WTC11 (cell line): ENCODE measurements around the gene GNGT2. TPM values are rescaled to one million over a fixed set of nuclear protein-coding genes. Genes with fewer than 3 reads are reported as not detected.

Experiments
- ATAC-seq: fragments of 200-7000 bp; cut with Tn5 transposase; 2 replicates; pipeline ENCODE4 v1.10.0; 2021; ENCODE audit warnings: mild to moderate bottlenecking, moderate library complexity
- CTCF ChIA-PET: fragments of 300-600 bp; sonication (Branson Sonifier 250); formaldehyde crosslinking; loops from one replicate; lab custom pipeline; 2021; ENCODE audit warnings: antibody characterized with exemption; lab: Charles Lee
- POLR2A ChIA-PET: fragments of 350-600 bp; sonication (Branson Sonifier 250); formaldehyde crosslinking; loops from one replicate; lab custom pipeline; 2021; ENCODE audit warnings: antibody characterized with exemption; lab: Charles Lee
- DNase-seq: peaks from one replicate; pipeline ENCODE4 v3.0.0; 2021; ENCODE audit warnings: low spot score
- H3K27ac Mint-ChIP-seq: 2 replicates; pipeline ENCODE4 v1.8.0; 2021; ENCODE audit warnings: mixed read lengths
- H3K27me3 Mint-ChIP-seq: 2 replicates; pipeline ENCODE4 v1.8.0; 2021; ENCODE audit warnings: low read depth, mild to moderate bottlenecking, moderate library complexity, mixed read lengths
- H3K36me3 Mint-ChIP-seq: 2 replicates; pipeline ENCODE4 v1.8.0; 2021; ENCODE audit warnings: mixed read lengths
- H3K4me1 Mint-ChIP-seq: 2 replicates; pipeline ENCODE4 v1.8.0; 2022; ENCODE audit warnings: mixed read lengths
- H3K4me3 Mint-ChIP-seq: 2 replicates; pipeline ENCODE4 v1.8.0; 2021; ENCODE audit warnings: mild to moderate bottlenecking, moderate library complexity, mixed read lengths
- H3K9me3 Mint-ChIP-seq: 2 replicates; pipeline ENCODE4 v1.8.0; 2021; ENCODE audit warnings: mixed read lengths
- CREM ChIP-seq: sonication (generic); formaldehyde crosslinking; IDR thresholded peaks from 2 replicates; pipeline ENCODE4 v1.8.1; 2022; ENCODE audit warnings: mild to moderate bottlenecking, missing genetic modification reagents, moderate library complexity
- FOXP1 ChIP-seq: sonication (generic); formaldehyde crosslinking; IDR thresholded peaks from 2 replicates; pipeline ENCODE4 v1.8.0; 2022; ENCODE audit warnings: missing genetic modification reagents, mild to moderate bottlenecking, moderate library complexity, borderline replicate concordance
- GABPB1 ChIP-seq: sonication (generic); formaldehyde crosslinking; IDR thresholded peaks from 2 replicates; pipeline ENCODE4 v1.8.1; 2023; ENCODE audit warnings: mild to moderate bottlenecking, missing genetic modification reagents
- HMGA2 ChIP-seq: fragments of 250-450 bp; sonication (Bioruptor Pico); IDR thresholded peaks from 2 replicates; pipeline ENCODE4 v1.4.0; 2021; ENCODE audit warnings: mild to moderate bottlenecking, moderate library complexity
- NFATC4 ChIP-seq: fragments of 250-450 bp; sonication (Bioruptor Pico); IDR thresholded peaks from 2 replicates; pipeline ENCODE4 v1.9.0; 2021; ENCODE audit warnings: mild to moderate bottlenecking
- NFE2L1 ChIP-seq: sonication (generic); formaldehyde crosslinking; IDR thresholded peaks from 2 replicates; pipeline ENCODE4 v1.8.1; 2023; ENCODE audit warnings: missing genetic modification reagents
- NR1H2 ChIP-seq: sonication (generic); formaldehyde crosslinking; IDR thresholded peaks from 2 replicates; pipeline ENCODE4 v1.9.0; 2021; ENCODE audit warnings: mild to moderate bottlenecking, moderate library complexity, missing genetic modification reagents
- NR2C2 ChIP-seq: sonication (generic); formaldehyde crosslinking; IDR thresholded peaks from 2 replicates; pipeline ENCODE4 v1.8.0; 2022; ENCODE audit warnings: mild to moderate bottlenecking, missing genetic modification reagents
- SP1 ChIP-seq: sonication (generic); formaldehyde crosslinking; conservative IDR thresholded peaks from 2 replicates; pipeline ENCODE4 v1.8.1; 2022; ENCODE audit warnings: missing genetic modification reagents
- TCF7 ChIP-seq: sonication (generic); formaldehyde crosslinking; IDR thresholded peaks from 2 replicates; pipeline ENCODE4 v1.8.0; 2022; ENCODE audit warnings: mild to moderate bottlenecking, low read depth, missing genetic modification reagents, moderate library complexity
- ZNF317 ChIP-seq: sonication (generic); formaldehyde crosslinking; IDR thresholded peaks from 2 replicates; pipeline ENCODE4 v1.8.1; 2023; ENCODE audit warnings: low read depth, mild to moderate bottlenecking, moderate library complexity, missing genetic modification reagents, borderline replicate concordance
- ZNF416 ChIP-seq: fragments of 250-450 bp; sonication (Bioruptor Pico); IDR thresholded peaks from 2 replicates; pipeline ENCODE4 v1.9.0; 2021; ENCODE audit warnings: mild to moderate bottlenecking, inconsistent platforms
- total RNA-seq: library from RNA; stranded (reverse); gene quantifications from 3 replicates; pipeline ENCODE4 v1.2.3, GENCODE V29; 2021
- TF ChIP-seq, protein P1 (sequence below): sonication (generic); formaldehyde crosslinking; IDR thresholded peaks from 2 replicates; pipeline ENCODE4 v1.8.1; 2023; ENCODE audit warnings: mild to moderate bottlenecking, missing genetic modification reagents, moderate library complexity
- TF ChIP-seq, protein P2 (sequence below): fragments of 250-450 bp; sonication (Bioruptor Pico); IDR thresholded peaks from 2 replicates; pipeline ENCODE4 v1.9.0; 2021; ENCODE audit warnings: mild to moderate bottlenecking
- TF ChIP-seq, protein P3 (sequence below): sonication (generic); formaldehyde crosslinking; IDR thresholded peaks from 2 replicates; pipeline ENCODE4 v1.8.0; 2022; ENCODE audit warnings: mild to moderate bottlenecking, missing genetic modification reagents
- TF ChIP-seq, protein P4 (sequence below): sonication (generic); formaldehyde crosslinking; IDR thresholded peaks from 2 replicates; pipeline ENCODE4 v1.8.0; 2023; ENCODE audit warnings: missing genetic modification reagents
- TF ChIP-seq, protein P5 (sequence below): sonication (generic); formaldehyde crosslinking; IDR thresholded peaks from 2 replicates; pipeline ENCODE4 v1.8.1; 2023; ENCODE audit warnings: mild to moderate bottlenecking, missing genetic modification reagents
- TF ChIP-seq, protein P6 (sequence below): sonication (generic); formaldehyde crosslinking; IDR thresholded peaks from 2 replicates; pipeline ENCODE4 v1.8.1; 2022; ENCODE audit warnings: missing genetic modification reagents, borderline replicate concordance
- TF ChIP-seq, protein P7 (sequence below): sonication (generic); formaldehyde crosslinking; IDR thresholded peaks from 2 replicates; pipeline ENCODE4 v1.8.0; 2023; ENCODE audit warnings: missing genetic modification reagents, mild to moderate bottlenecking, borderline replicate concordance

Gene GNGT2
- total RNA-seq, 1 experiment from 2014 or later: 0.70 TPM

DNA sequence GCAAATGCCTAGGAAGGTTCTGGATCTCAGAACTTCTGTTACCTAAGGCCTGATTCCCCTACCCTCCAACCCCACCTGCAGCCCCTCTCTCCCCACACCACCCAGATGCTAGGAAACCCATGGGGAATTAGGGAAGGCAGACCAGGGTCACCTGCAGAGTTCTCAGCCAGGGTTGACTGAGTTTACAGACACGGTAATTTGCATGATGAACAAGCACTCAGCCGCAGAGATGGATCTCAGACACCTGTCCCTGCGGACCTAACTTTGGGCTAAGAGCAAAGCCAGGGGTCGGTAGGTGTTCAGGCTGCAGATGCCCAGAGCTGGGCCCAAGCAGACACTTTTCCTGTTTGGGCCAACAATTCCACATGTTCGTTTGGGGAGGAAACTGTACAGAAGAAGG is 3.0 kb upstream of the GNGT2 start:
- Mint-ChIP-seq H3K36me3 (no peaks in the 10 kb centered on the region), H3K4me3 (no peak overlapping the region), H3K27me3 (peaks cover 11% of the 10 kb centered on the region; the same call in 1 of the 2 replicates), H3K9me3 (no peaks in the 10 kb centered on the region), H3K27ac (no peak overlapping the region), H3K4me1 (peaks cover 54% of the 10 kb centered on the region)
- ATAC-seq (no peak), DNase-seq (no peak)
- TF ChIP-seq, protein P1, sequence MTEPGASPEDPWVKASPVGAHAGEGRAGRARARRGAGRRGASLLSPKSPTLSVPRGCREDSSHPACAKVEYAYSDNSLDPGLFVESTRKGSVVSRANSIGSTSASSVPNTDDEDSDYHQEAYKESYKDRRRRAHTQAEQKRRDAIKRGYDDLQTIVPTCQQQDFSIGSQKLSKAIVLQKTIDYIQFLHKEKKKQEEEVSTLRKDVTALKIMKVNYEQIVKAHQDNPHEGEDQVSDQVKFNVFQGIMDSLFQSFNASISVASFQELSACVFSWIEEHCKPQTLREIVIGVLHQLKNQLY: no peak
- TF ChIP-seq, protein P2, sequence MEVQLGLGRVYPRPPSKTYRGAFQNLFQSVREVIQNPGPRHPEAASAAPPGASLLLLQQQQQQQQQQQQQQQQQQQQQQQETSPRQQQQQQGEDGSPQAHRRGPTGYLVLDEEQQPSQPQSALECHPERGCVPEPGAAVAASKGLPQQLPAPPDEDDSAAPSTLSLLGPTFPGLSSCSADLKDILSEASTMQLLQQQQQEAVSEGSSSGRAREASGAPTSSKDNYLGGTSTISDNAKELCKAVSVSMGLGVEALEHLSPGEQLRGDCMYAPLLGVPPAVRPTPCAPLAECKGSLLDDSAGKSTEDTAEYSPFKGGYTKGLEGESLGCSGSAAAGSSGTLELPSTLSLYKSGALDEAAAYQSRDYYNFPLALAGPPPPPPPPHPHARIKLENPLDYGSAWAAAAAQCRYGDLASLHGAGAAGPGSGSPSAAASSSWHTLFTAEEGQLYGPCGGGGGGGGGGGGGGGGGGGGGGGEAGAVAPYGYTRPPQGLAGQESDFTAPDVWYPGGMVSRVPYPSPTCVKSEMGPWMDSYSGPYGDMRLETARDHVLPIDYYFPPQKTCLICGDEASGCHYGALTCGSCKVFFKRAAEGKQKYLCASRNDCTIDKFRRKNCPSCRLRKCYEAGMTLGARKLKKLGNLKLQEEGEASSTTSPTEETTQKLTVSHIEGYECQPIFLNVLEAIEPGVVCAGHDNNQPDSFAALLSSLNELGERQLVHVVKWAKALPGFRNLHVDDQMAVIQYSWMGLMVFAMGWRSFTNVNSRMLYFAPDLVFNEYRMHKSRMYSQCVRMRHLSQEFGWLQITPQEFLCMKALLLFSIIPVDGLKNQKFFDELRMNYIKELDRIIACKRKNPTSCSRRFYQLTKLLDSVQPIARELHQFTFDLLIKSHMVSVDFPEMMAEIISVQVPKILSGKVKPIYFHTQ: no peak
- TF ChIP-seq FOXP1 (CRISPR knock-in tag): no peak
- no peak for TF ChIP-seq SP1 (CRISPR knock-in tag)
- TF ChIP-seq ZNF416 (CRISPR knock-in tag): no peak
- TF ChIP-seq CREM (CRISPR knock-in tag): no peak
- TF ChIP-seq GABPB1 (CRISPR knock-in tag): no peak
- no peak for TF ChIP-seq NFATC4 (CRISPR knock-in tag)
- CTCF ChIA-PET: interaction anchor here (1.3 kb wide), 1 partner anchor 33 kb away, joined by 3 read pairs; no protein-coding TSS in a partner anchor
- POLR2A ChIA-PET: no interaction called here

DNA sequence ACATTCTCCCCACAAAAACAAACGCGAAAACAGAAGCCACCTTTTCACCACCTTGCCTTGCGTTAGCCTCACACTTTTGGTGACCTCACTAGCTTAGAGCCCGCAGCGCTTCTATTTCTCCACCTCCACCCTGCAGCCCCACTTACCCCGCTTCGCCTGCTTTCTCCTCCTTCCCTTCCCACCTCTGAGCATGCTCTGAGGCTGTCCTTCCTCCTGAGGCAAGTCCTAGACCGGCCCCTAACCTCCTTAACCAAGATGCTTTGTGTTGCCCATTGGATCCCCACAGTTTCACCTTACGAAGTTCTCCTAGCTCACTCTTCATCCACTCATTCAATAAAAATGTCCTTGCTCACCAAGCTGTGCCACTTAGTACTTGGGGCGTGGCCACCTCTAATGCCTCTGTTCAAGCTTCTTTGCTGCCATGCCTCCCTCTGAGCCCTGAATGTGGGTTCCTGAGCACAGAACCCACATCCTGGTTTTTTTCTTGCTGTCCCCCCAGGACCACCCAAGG is 1.3 kb downstream of the GNGT2 start:
- peaks cover 19% of the 10 kb centered on the region; the same call in 1 of the 2 replicates for H3K27me3 Mint-ChIP-seq
- no peak overlapping the region for H3K27ac Mint-ChIP-seq
- no peaks in the 10 kb centered on the region for H3K36me3 Mint-ChIP-seq
- no peak for ATAC-seq
- H3K9me3 Mint-ChIP-seq: no peaks in the 10 kb centered on the region
- no peak for DNase-seq
- no peak overlapping the region for H3K4me3 Mint-ChIP-seq
- H3K4me1 Mint-ChIP-seq: peaks cover 37% of the 10 kb centered on the region
- CTCF ChIA-PET: interaction anchor here (1.0 to 1.4 kb wide), 2 partner anchors 20 to 324 kb away, joined by 3 read pairs; no protein-coding TSS in a partner anchor
- POLR2A ChIA-PET: interaction anchor here (0.8 kb wide), 1 partner anchor 156 kb away, joined by 3 read pairs; no protein-coding TSS in a partner anchor
- TF ChIP-seq ZNF317 (no peak), HMGA2 (CRISPR knock-in tag) (no peak), NR2C2 (CRISPR knock-in tag) (no peak), TCF7 (CRISPR knock-in tag) (no peak), NFE2L1 (CRISPR knock-in tag) (no peak), NR1H2 (no peak)
- TF ChIP-seq, protein P3, sequence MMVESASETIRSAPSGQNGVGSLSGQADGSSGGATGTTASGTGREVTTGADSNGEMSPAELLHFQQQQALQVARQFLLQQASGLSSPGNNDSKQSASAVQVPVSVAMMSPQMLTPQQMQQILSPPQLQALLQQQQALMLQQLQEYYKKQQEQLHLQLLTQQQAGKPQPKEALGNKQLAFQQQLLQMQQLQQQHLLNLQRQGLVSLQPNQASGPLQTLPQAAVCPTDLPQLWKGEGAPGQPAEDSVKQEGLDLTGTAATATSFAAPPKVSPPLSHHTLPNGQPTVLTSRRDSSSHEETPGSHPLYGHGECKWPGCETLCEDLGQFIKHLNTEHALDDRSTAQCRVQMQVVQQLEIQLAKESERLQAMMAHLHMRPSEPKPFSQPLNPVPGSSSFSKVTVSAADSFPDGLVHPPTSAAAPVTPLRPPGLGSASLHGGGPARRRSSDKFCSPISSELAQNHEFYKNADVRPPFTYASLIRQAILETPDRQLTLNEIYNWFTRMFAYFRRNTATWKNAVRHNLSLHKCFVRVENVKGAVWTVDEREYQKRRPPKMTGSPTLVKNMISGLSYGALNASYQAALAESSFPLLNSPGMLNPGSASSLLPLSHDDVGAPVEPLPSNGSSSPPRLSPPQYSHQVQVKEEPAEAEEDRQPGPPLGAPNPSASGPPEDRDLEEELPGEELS: no peak
- TF ChIP-seq, protein P4, sequence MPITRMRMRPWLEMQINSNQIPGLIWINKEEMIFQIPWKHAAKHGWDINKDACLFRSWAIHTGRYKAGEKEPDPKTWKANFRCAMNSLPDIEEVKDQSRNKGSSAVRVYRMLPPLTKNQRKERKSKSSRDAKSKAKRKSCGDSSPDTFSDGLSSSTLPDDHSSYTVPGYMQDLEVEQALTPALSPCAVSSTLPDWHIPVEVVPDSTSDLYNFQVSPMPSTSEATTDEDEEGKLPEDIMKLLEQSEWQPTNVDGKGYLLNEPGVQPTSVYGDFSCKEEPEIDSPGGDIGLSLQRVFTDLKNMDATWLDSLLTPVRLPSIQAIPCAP (CRISPR knock-in tag): no peak
- TF ChIP-seq, protein P5, sequence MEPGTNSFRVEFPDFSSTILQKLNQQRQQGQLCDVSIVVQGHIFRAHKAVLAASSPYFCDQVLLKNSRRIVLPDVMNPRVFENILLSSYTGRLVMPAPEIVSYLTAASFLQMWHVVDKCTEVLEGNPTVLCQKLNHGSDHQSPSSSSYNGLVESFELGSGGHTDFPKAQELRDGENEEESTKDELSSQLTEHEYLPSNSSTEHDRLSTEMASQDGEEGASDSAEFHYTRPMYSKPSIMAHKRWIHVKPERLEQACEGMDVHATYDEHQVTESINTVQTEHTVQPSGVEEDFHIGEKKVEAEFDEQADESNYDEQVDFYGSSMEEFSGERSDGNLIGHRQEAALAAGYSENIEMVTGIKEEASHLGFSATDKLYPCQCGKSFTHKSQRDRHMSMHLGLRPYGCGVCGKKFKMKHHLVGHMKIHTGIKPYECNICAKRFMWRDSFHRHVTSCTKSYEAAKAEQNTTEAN (CRISPR knock-in tag): no peak
- TF ChIP-seq, protein P6, sequence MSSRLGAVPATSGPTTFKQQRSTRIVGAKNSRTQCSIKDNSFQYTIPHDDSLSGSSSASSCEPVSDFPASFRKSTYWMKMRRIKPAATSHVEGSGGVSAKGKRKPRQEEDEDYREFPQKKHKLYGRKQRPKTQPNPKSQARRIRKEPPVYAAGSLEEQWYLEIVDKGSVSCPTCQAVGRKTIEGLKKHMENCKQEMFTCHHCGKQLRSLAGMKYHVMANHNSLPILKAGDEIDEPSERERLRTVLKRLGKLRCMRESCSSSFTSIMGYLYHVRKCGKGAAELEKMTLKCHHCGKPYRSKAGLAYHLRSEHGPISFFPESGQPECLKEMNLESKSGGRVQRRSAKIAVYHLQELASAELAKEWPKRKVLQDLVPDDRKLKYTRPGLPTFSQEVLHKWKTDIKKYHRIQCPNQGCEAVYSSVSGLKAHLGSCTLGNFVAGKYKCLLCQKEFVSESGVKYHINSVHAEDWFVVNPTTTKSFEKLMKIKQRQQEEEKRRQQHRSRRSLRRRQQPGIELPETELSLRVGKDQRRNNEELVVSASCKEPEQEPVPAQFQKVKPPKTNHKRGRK (CRISPR knock-in tag): no peak
- TF ChIP-seq, protein P7, sequence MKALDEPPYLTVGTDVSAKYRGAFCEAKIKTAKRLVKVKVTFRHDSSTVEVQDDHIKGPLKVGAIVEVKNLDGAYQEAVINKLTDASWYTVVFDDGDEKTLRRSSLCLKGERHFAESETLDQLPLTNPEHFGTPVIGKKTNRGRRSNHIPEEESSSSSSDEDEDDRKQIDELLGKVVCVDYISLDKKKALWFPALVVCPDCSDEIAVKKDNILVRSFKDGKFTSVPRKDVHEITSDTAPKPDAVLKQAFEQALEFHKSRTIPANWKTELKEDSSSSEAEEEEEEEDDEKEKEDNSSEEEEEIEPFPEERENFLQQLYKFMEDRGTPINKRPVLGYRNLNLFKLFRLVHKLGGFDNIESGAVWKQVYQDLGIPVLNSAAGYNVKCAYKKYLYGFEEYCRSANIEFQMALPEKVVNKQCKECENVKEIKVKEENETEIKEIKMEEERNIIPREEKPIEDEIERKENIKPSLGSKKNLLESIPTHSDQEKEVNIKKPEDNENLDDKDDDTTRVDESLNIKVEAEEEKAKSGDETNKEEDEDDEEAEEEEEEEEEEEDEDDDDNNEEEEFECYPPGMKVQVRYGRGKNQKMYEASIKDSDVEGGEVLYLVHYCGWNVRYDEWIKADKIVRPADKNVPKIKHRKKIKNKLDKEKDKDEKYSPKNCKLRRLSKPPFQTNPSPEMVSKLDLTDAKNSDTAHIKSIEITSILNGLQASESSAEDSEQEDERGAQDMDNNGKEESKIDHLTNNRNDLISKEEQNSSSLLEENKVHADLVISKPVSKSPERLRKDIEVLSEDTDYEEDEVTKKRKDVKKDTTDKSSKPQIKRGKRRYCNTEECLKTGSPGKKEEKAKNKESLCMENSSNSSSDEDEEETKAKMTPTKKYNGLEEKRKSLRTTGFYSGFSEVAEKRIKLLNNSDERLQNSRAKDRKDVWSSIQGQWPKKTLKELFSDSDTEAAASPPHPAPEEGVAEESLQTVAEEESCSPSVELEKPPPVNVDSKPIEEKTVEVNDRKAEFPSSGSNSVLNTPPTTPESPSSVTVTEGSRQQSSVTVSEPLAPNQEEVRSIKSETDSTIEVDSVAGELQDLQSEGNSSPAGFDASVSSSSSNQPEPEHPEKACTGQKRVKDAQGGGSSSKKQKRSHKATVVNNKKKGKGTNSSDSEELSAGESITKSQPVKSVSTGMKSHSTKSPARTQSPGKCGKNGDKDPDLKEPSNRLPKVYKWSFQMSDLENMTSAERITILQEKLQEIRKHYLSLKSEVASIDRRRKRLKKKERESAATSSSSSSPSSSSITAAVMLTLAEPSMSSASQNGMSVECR (CRISPR knock-in tag): no peak
